PC-3 (cell line): ENCODE data around the gene ADAM15. TPM values are rescaled to one million over a fixed set of nuclear protein-coding genes. Genes with fewer than 3 reads are reported as not detected.

ENCODE experiments used
- ATAC-seq: fragments of 200-7000 bp; cut with Tn5 transposase; 2 replicates; pipeline ENCODE4 v1.9.1; 2020; ENCODE audit warnings: mild to moderate bottlenecking, moderate library complexity
- BruUV-seq: library from RNA; stranded (reverse); fragments of 400-500 nt; replicated peaks from 2 replicates; lab custom pipeline; 2021; lab: Mats Ljungman, UMichigan
- CTCF ChIA-PET: fragments of 300-600 bp; sonication (Branson Sonifier 250); formaldehyde crosslinking; loops from one replicate; lab custom pipeline; 2022; ENCODE audit warnings: antibody characterized with exemption; lab: Charles Lee
- POLR2A ChIA-PET: fragments of 300-600 bp; sonication (Branson Sonifier 250); formaldehyde crosslinking; loops from one replicate; lab custom pipeline; 2022; ENCODE audit warnings: antibody characterized with exemption; ENCODE audit not compliant: unreplicated experiment; lab: Charles Lee
- DNase-seq: peaks from one replicate; pipeline ENCODE4 v3.0.0-alpha.2; 2015
- H2AFZ ChIP-seq: fragments of 300-600 bp; sonication (generic); 2 replicates; pipeline ENCODE4 v1.6.0; 2016; ENCODE audit warnings: antibody characterized with exemption, low read length
- H3F3A ChIP-seq: fragments of 300-600 bp; sonication (generic); one replicate; pipeline ENCODE4 v1.6.0; 2017; ENCODE audit warnings: antibody characterized with exemption, low read length, control low read depth, mild to moderate bottlenecking; ENCODE audit not compliant: unreplicated experiment
- H3K27ac ChIP-seq: fragments of 300-600 bp; sonication (generic); 2 replicates; pipeline ENCODE4 v1.5.1; 2016; ENCODE audit warnings: mild to moderate bottlenecking, low read length
- H3K27me3 ChIP-seq: fragments of 300-600 bp; sonication (generic); 2 replicates; pipeline ENCODE4 v1.6.1; 2016; ENCODE audit warnings: low read length, mixed read lengths
- H3K36me3 ChIP-seq: fragments of 300-600 bp; sonication (generic); 2 replicates; pipeline ENCODE4 v1.6.1; 2016; ENCODE audit warnings: low read depth, mixed run types, low read length, mixed read lengths
- H3K4me1 ChIP-seq: fragments of 300-600 bp; sonication (generic); 2 replicates; pipeline ENCODE4 v1.5.1; 2016; ENCODE audit warnings: low read length; ENCODE audit not compliant: insufficient read depth
- H3K4me2 ChIP-seq: fragments of 300-600 bp; sonication (generic); 2 replicates; pipeline ENCODE4 v1.6.0; 2016; ENCODE audit warnings: low read length
- H3K4me3 ChIP-seq: fragments of 300-600 bp; sonication (generic); 2 replicates; pipeline ENCODE4 v1.5.1; 2016; ENCODE audit warnings: mild to moderate bottlenecking, low read length, mixed read lengths
- H3K79me2 ChIP-seq: fragments of 300-600 bp; sonication (generic); 2 replicates; pipeline ENCODE4 v1.6.1; 2017; ENCODE audit warnings: low read length, mixed read lengths
- H3K9ac ChIP-seq: fragments of 300-600 bp; sonication (generic); 2 replicates; pipeline ENCODE4 v1.6.0; 2016; ENCODE audit warnings: mild to moderate bottlenecking, low read length
- H3K9me2 ChIP-seq: fragments of 300-600 bp; sonication (generic); replicated peaks from 2 replicates; pipeline ENCODE4 v1.6.1; 2016; ENCODE audit warnings: mixed run types, low read length, mixed read lengths
- H3K9me3 ChIP-seq: fragments of 300-600 bp; sonication (generic); 2 replicates; pipeline ENCODE4 v1.6.1; 2016; ENCODE audit warnings: low read length, mixed read lengths
- H4K20me1 ChIP-seq: fragments of 300-600 bp; sonication (generic); 2 replicates; pipeline ENCODE4 v1.6.1; 2016; ENCODE audit warnings: low read length, mixed read lengths
- CTCF ChIP-seq: fragments of 300-600 bp; sonication (generic); conservative IDR thresholded peaks from 2 replicates; pipeline ENCODE4 v1.5.1; 2017; ENCODE audit warnings: antibody characterized with exemption, low read depth, mild to moderate bottlenecking, low read length
- EZH2 ChIP-seq: fragments of 300-600 bp; sonication (generic); IDR thresholded peaks from one replicate; pipeline ENCODE4 v1.6.1; 2017; ENCODE audit warnings: antibody characterized with exemption, mild to moderate bottlenecking, low read length; ENCODE audit not compliant: unreplicated experiment
- EZH2phosphoT487 ChIP-seq: fragments of 300-600 bp; sonication (generic); IDR thresholded peaks from 2 replicates; pipeline ENCODE4 v1.6.1; 2018; ENCODE audit warnings: mild to moderate bottlenecking, antibody characterized with exemption, low read length, borderline replicate concordance
- intact Hi-C: fragments of 100-400 bp; cut with micrococcal nuclease; formaldehyde crosslinking; loops from 2 replicates; pipeline ENCODE4 v1.9.0; 2023
- total RNA-seq: library from RNA; depleted of rRNA; stranded (reverse); fragments of >200 nt; gene quantifications from 2 replicates; pipeline ENCODE4 v1.2.3, GENCODE V29; 2014

The ADAM15 gene
- total RNA-seq, 1 experiment from 2014 or later: 334 TPM

GRCh38 chr1:155062151-155062686 lies 11.1 kb downstream of the ADAM15 start:
- DNase-seq: no peak
- Histone ChIP-seq H3K4me2 (0 out of 2 replicates have a peak overlapping the region, but pooled peaks have one; percentile 82), H3K27me3 (no peaks in the 10 kb centered on the region), H3K9me2 (no peaks in the 10 kb centered on the region), H3K9me3 (no peaks in the 10 kb centered on the region), H3K4me3 (no peak overlapping the region), H3K79me2 (peaks cover 14% of the 10 kb centered on the region), H2AFZ (no peak overlapping the region), H3K4me1 (peaks cover 21% of the 10 kb centered on the region), H3F3A (no peaks in the 10 kb centered on the region), H3K9ac (no peak overlapping the region), H3K36me3 (peaks cover 27% of the 10 kb centered on the region), H4K20me1 (no peaks in the 10 kb centered on the region), H3K27ac (no peak overlapping the region)
- CTCF ChIA-PET: interaction anchor here (0.6 to 2.3 kb wide), 7 partner anchors 9 to 24 kb away, joined by 3 to 14 read pairs (median 5); partner anchors contain the start of gene EFNA3
- no peak for ATAC-seq
- no peak for TF ChIP-seq EZH2phosphoT487
- no peak for TF ChIP-seq EZH2
- no peak for TF ChIP-seq CTCF
- POLR2A ChIA-PET: no interaction called here
- intact Hi-C loops: loop anchor here (5.0 kb wide), 1 partner anchor 90 kb away; the partner anchor contains the start of genes CKS1B and SHC1
- no TSS peak for BruUV-seq

GRCh38 chr1:155062702-155063411 lies 11.7 kb downstream of the ADAM15 start:
- Histone ChIP-seq H3K4me2 (peak overlapping the region; percentile 82), H3K9me2 (no peaks in the 10 kb centered on the region), H3K4me3 (peak overlapping the region; percentile 76), H3K9ac (no peak overlapping the region), H3K27me3 (no peaks in the 10 kb centered on the region), H2AFZ (peak overlapping the region; percentile 83; the same call in 1 of the 2 replicates), H3K27ac (no peak overlapping the region), H3F3A (no peaks in the 10 kb centered on the region), H3K9me3 (no peaks in the 10 kb centered on the region), H3K4me1 (peaks cover 21% of the 10 kb centered on the region), H3K79me2 (peaks cover 14% of the 10 kb centered on the region), H3K36me3 (peaks cover 21% of the 10 kb centered on the region), H4K20me1 (no peaks in the 10 kb centered on the region)
- ChIA-PET CTCF (interaction anchor here (2.3 kb wide), 1 partner anchor 22 kb away, joined by 14 read pairs; no protein-coding TSS in a partner anchor), POLR2A (no interaction called here)
- ATAC-seq: peak; percentile 29
- peak; percentile 48 for DNase-seq
- TF ChIP-seq CTCF (peak; percentile 54), EZH2 (no peak)
- BruUV-seq: no TSS peak
- intact Hi-C loops: loop anchor here (1.0 to 5.0 kb wide), 2 partner anchors 21 to 91 kb away; partner anchors contain the start of genes CKS1B and SHC1
